ENCODE data around the gene SGTA. TPM values are rescaled to one million over a fixed set of nuclear protein-coding genes. Genes with fewer than 3 reads are reported as not detected.

The SGTA gene
- total and polyA plus RNA-seq, 2 of the 8 experiments (the other 6 are each of a cell fraction or from before 2014, with no cell fraction given), result 86.8 to 130 TPM

DNA sequence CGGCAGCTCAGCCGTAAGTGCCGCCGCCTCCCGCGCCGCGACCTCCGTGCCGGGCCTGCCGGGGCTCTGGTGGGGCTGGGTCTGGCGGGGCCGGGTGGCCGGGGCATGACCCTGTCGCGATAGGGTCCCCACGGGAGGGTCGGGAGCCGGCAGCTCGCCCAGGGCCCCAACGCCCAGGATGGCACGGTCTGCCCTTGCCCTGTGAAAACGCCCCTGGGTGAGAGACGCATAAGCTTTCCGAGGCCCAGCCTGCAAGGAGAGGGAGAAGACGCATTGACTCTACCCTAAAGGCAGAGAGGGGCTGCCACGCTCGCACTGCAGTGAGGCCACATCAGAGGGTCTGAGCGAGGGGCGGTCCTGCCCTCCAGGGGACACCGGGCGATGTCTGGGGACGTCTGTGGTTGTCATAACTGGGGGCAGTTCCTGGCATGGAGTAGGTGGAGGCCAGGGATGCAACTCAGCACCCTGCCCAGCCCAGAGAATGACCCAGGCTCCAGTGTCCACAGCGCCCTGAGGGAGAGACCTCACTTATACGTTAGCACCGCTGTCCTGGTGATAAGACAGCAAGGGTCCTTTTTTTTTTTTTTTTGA is 37.1 kb upstream of the SGTA start:
- ChIA-PET CTCF (ENCODE audit: partially characterized antibody) (interaction anchor here (0.8 to 1.8 kb wide), 5 partner anchors 18 to 158 kb away, joined by 3 to 8 read pairs (median 4); no protein-coding TSS in a partner anchor), POLR2A (ENCODE audit: partially characterized antibody) (interaction anchor here (0.9 to 1.2 kb wide), 2 partner anchors 16 to 29 kb away, joined by 3 read pairs; no protein-coding TSS in a partner anchor)
- H3K79me1 ChIP-seq (ENCODE audit: low read depth, low read length), result no peaks in the 10 kb centered on the region
- no peak overlapping the region for H2BK12ac ChIP-seq (ENCODE audit: low read depth, low read length)
- no peak for TF ChIP-seq TAF1 (IDR thresholded peaks at IDR 0.05; ENCODE audit: low read depth, low read length)
- TF ChIP-seq KDM4A (IDR thresholded peaks at IDR 0.05; ENCODE audit: low read depth, low read length, severe bottlenecking), result peak; percentile 64
- TF ChIP-seq POLR2AphosphoS5 (IDR thresholded peaks at IDR 0.05; ENCODE audit: low read depth, low read length), result no peak
- TF ChIP-seq SIN3A (conservative IDR thresholded peaks at IDR 0.05 in 1 of 2, IDR thresholded peaks at IDR 0.05 in 1 of 2; ENCODE audit: low read depth in 1 of 2, low read length in 2 of 2), result peak in 1 of 2 experiments; percentile 8; a peak in 1 of 4 replicates
- no peak for TF ChIP-seq KDM5A (IDR thresholded peaks at IDR 0.05; ENCODE audit: low read length)
- no peak overlapping the region; the same call in 1 of the 2 replicates for H3K18ac ChIP-seq (ENCODE audit: extremely low read depth, low read length)
- peaks cover 4% of the 10 kb centered on the region; the same call in 1 of the 2 replicates for H3K23me2 ChIP-seq (ENCODE audit: low read depth, low read length)
- no peak for FAIRE-seq
- H3K56ac ChIP-seq (replicated peaks; ENCODE audit: insufficient read length, low read depth, low read length), result no peak overlapping the region
- no peak overlapping the region for H3K27ac ChIP-seq (ENCODE audit: low read depth, low read length)
- no peaks in the 10 kb centered on the region for H3K27me3 ChIP-seq (replicated peaks in 1 of 4; ENCODE audit: control insufficient read depth in 3 of 4, extremely low read depth in 1 of 4, insufficient read depth in 3 of 4, low read length in 3 of 4)
- H3K36me3 ChIP-seq (ENCODE audit: control insufficient read depth in 2 of 4, insufficient read depth in 4 of 4, low read length in 3 of 4), result no peaks in the 10 kb centered on the region; a peak in 1 of 8 replicates
- H3K23ac ChIP-seq (ENCODE audit: insufficient read length), result no peak overlapping the region
- H2BK20ac ChIP-seq (ENCODE audit: low read length), result no peak overlapping the region
- WGBS, 2 experiments (ENCODE audit: extremely low coverage in 1 of 2, insufficient coverage in 1 of 2, insufficient read length in 1 of 2, insufficient replicate concordance in 2 of 2, low coverage in 1 of 2, low lambda C conversion rate in 2 of 2, missing lambda C conversion rate in 1 of 2), result 7% methylated on average over 29 of the region's 36 CpGs; no CpG with 5 or more reads in 1 of the 2 experiments
- no peaks in the 10 kb centered on the region for H3K9me3 ChIP-seq (ENCODE audit: insufficient read depth in 2 of 2, low read depth in 1 of 2, low read length in 1 of 2)
- H3K14ac ChIP-seq (ENCODE audit: insufficient read length), result no peak overlapping the region
- H2AFZ ChIP-seq (ENCODE audit: low read length), result peak overlapping the region; percentile 25
- DNase-seq (ENCODE audit: low read depth in 1 of 2, low spot score in 2 of 2), result no peak
- no peaks in the 10 kb centered on the region for H3K79me2 ChIP-seq (ENCODE audit: control insufficient read depth in 1 of 2, insufficient read depth in 2 of 2, low read length in 2 of 2)
- no peak overlapping the region for H2AK5ac ChIP-seq (ENCODE audit: low read depth, low read length)
- no peaks in the 10 kb centered on the region for H3K4me1 ChIP-seq (replicated peaks in 1 of 4; ENCODE audit: control insufficient read depth in 3 of 4, insufficient read depth in 4 of 4, low read length in 3 of 4)
- H3K4me2 ChIP-seq (ENCODE audit: insufficient read depth in 1 of 2, low read depth in 2 of 2, low read length in 2 of 2), result peak overlapping the region; percentile 74 to 93
- H4K5ac ChIP-seq (ENCODE audit: insufficient read length, low read depth, low read length), result no peak overlapping the region
- no peak overlapping the region for H2BK5ac ChIP-seq (ENCODE audit: low read depth, low read length)
- H4K20me1 ChIP-seq (replicated peaks in 1 of 2; ENCODE audit: control insufficient read depth in 1 of 2, insufficient read depth in 2 of 2, low read length in 2 of 2), result no peaks in the 10 kb centered on the region
- H4K8ac ChIP-seq (ENCODE audit: extremely low read depth, insufficient read depth, low read length), result peak overlapping the region; percentile 19
- H3K9ac ChIP-seq (replicated peaks in 1 of 4; ENCODE audit: extremely low read depth in 1 of 4, low read depth in 3 of 4, low read length in 3 of 4), result peak overlapping the region in 2 of 4 experiments; percentile 58 to 82; a peak in 4 of 7 replicates
- H4K91ac ChIP-seq (replicated peaks; ENCODE audit: insufficient read length, low read length), result no peak overlapping the region
- peak overlapping the region; percentile 64 to 78 (median 73) for H3K4me3 ChIP-seq (ENCODE audit: extremely low read depth in 1 of 4, insufficient read depth in 2 of 4, low read depth in 3 of 4, low read length in 4 of 4)
- no peak overlapping the region for H2BK120ac ChIP-seq (replicated peaks; ENCODE audit: low read depth, low read length)
- H2BK15ac ChIP-seq (ENCODE audit: low read length), result no peak overlapping the region
- no peak overlapping the region for H3K4ac ChIP-seq (replicated peaks; ENCODE audit: insufficient read length, low read depth, low read length)

Measured in H1 (cell line).